GM12878 (cell line): ENCODE data around the gene LGALS9B. TPM values are rescaled to one million over a fixed set of nuclear protein-coding genes. Genes with fewer than 3 reads are reported as not detected.
"Not testable (repeated sequence)": the region's sequence is repeated elsewhere in the genome, so short reads cannot be mapped to it uniquely, and the experiment has no call there.

Source experiments
- ATAC-seq: fragments of 200-7000 bp; cut with Tn5 transposase; 3 replicates; pipeline ENCODE4 v1.9.1; 2020; ENCODE audit warnings: mild to moderate bottlenecking, moderate library complexity
- BruUV-seq: library from RNA; stranded (reverse); fragments of 400-500 nt; replicated peaks from 2 replicates; lab custom pipeline; 2021; lab: Mats Ljungman, UMichigan
- CTCF ChIA-PET: fragments of 300-600 bp; sonication (Branson Sonifier 250); formaldehyde crosslinking; extraction: SDS; loops from one replicate; lab custom pipeline; 2021; ENCODE audit warnings: inconsistent platforms; lab: Yijun Ruan, JAX
- POLR2A ChIA-PET: fragments of 350-600 bp; formaldehyde crosslinking; extraction: SDS; loops from one replicate; lab custom pipeline; 2021; ENCODE audit warnings: inconsistent platforms; lab: Charles Lee
- RAD21 ChIA-PET: fragments of 300-600 bp; sonication (Branson Sonifier 250); formaldehyde crosslinking; loops from one replicate; lab custom pipeline; 2023; ENCODE audit warnings: antibody characterized with exemption; ENCODE audit not compliant: unreplicated experiment; lab: Charles Lee
- SMC1A ChIA-PET: fragments of 300-600 bp; sonication (Branson Sonifier 250); formaldehyde crosslinking; loops from one replicate; lab custom pipeline; 2023; ENCODE audit not compliant: unreplicated experiment, uncharacterized antibody; lab: Charles Lee
- DNase-seq: peaks from one replicate; pipeline ENCODE4 v3.0.0-alpha.2; 2011; ENCODE audit warnings: low read depth, low spot score
- FAIRE-seq: peaks from 3 replicates; lab custom pipeline; 2011; peaks lifted over from hg19 to GRCh38; lab: Jason Lieb, UNC
- H2AFZ ChIP-seq: 2 replicates; pipeline ENCODE4 v1.6.0; 2011; ENCODE audit warnings: low read depth, low read length, control low read depth; ENCODE audit not compliant: control insufficient read depth
- H3K27ac ChIP-seq: 2 replicates; pipeline ENCODE4 v1.5.1; 2011; ENCODE audit warnings: control low read depth; ENCODE audit not compliant: control insufficient read depth, insufficient read depth
- H3K27me3 ChIP-seq, 2 experiments: replicated peaks in 1 of 2; 2 replicates each; pipeline versions ENCODE4 v1.6.0 to v1.6.1; 2011; ENCODE audit warnings: low read length in 1 of 2; ENCODE audit not compliant: control insufficient read depth in 2 of 2, insufficient read depth in 2 of 2
- H3K36me3 ChIP-seq, 2 experiments: 2 replicates each; pipeline ENCODE4 v1.5.1; 2011; ENCODE audit warnings: low read length in 1 of 2; ENCODE audit not compliant: control insufficient read depth in 2 of 2, insufficient read depth in 2 of 2
- H3K4me1 ChIP-seq: 2 replicates; pipeline ENCODE4 v1.6.1; 2011; ENCODE audit warnings: mild to moderate bottlenecking, low read length, moderate library complexity, mixed read lengths; ENCODE audit not compliant: control insufficient read depth, insufficient read depth
- H3K4me2 ChIP-seq: 2 replicates; pipeline ENCODE4 v1.6.0; 2011; ENCODE audit warnings: control low read depth; ENCODE audit not compliant: control insufficient read depth, insufficient read depth
- H3K4me3 ChIP-seq: fragments of 200-600 bp; sonication (generic); 2 replicates; pipeline ENCODE4 v1.5.1; 2016
- H3K79me2 ChIP-seq: 2 replicates; pipeline ENCODE4 v1.6.0; 2011; ENCODE audit warnings: low read length; ENCODE audit not compliant: control insufficient read depth, insufficient read depth
- H3K9ac ChIP-seq: 2 replicates; pipeline ENCODE4 v1.8.0; 2011; ENCODE audit warnings: low read length, control low read depth, mixed read lengths; ENCODE audit not compliant: control insufficient read depth, insufficient read depth
- H3K9me3 ChIP-seq: replicated peaks from 3 replicates; pipeline ENCODE4 v1.5.1; 2011; ENCODE audit warnings: mild to moderate bottlenecking, low read length; ENCODE audit not compliant: control insufficient read depth, insufficient read depth
- H4K20me1 ChIP-seq: 2 replicates; pipeline ENCODE4 v1.6.0; 2011; ENCODE audit not compliant: control insufficient read depth, insufficient read depth
- WGBS: methylation state at CpG from one replicate; pipeline ENCODE4 v1.1.6; 2016; ENCODE audit warnings: low lambda C conversion rate; ENCODE audit not compliant: insufficient replicate concordance, insufficient coverage; ENCODE audit errors: missing lambda C conversion rate; 5-methylcytosine and 5-hydroxymethylcytosine counted together
- in situ Hi-C: fragments of 300-500 bp; cut with MboI; formaldehyde crosslinking; loops from 9 replicates; pipeline ENCODE4 v1.14.3; 2018; ENCODE audit warnings: mixed read lengths
- intact Hi-C: fragments of 100-400 bp; cut with micrococcal nuclease; formaldehyde crosslinking; loops from one replicate; pipeline ENCODE4 v1.14.2; 2022; ENCODE audit not compliant: unreplicated experiment
- polyA plus RNA-seq, 11 experiments: library from polyadenylated mRNA; depleted of rRNA in 4 of 11; unstranded in 6 of 11; stranded (reverse) in 5 of 11; fragments of >200 nt; fragmentation: Nextera tagmentation in 4 of 11; fragmentation: Illumina TruSeq in 1 of 11; extraction: Ambion mirVana in 4 of 11; extraction: Trizol in 1 of 11; gene quantifications; 1 replicate in 1 of 11; 2 replicates in 10 of 11; pipeline versions ENCODE4 v1.2.1 to v1.2.3, GENCODE V29; 2011 to 2016; ENCODE audit warnings: inconsistent platforms in 2 of 11, missing spikeins in 2 of 11, low read depth in 1 of 11
- total RNA-seq, 4 experiments: library from RNA; depleted of rRNA in 3 of 4; stranded (reverse); fragments of >200 nt in 3 of 4; fragmentation: Illumina TruSeq in 1 of 4; extraction: Trizol in 1 of 4; gene quantifications; 2 replicates each; pipeline versions ENCODE4 v1.2.1 to v1.2.3, GENCODE V29; 2013 to 2021

The LGALS9B gene
- total and polyA plus RNA-seq, 10 of the 15 experiments (the other 5 are each of a cell fraction or from before 2014, with no cell fraction given): 0.09 to 1.4 (median 0.48) TPM; not detected in 2

DNA sequence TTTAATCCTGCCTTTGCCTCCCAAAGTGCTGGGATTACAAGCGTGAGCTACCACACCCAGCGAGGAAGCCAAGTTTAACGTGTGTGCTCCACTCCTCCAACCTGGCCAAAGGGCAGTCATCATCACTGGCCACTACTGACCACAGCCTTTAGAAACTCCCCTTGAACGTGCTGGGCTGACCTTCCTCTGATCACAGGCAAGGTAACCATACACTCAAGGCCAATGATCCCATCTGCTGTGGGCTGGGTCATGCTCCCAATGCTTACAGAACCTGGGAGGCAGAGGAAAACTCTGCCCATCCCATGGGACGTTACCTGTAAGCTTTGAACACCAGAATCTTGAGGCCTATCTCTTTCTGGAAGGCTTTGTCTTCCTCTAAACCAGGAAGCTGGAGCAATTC is 51.9 kb downstream of the LGALS9B start:
- H2AFZ ChIP-seq, H3K36me3 ChIP-seq, RAD21 ChIA-PET, H3K9me3 ChIP-seq, H3K27ac ChIP-seq, H3K9ac ChIP-seq, intact Hi-C loops, CTCF ChIA-PET, POLR2A ChIA-PET, ATAC-seq, H3K79me2 ChIP-seq, H3K27me3 ChIP-seq, H4K20me1 ChIP-seq, in situ Hi-C loops, FAIRE-seq, H3K4me3 ChIP-seq, H3K4me2 ChIP-seq, DNase-seq, H3K4me1 ChIP-seq, BruUV-seq, SMC1A ChIA-PET: not testable (repeated sequence)
- WGBS: no CpG with 5 or more reads among the region's 5 CpGs

- CTCF ChIA-PET, H2AFZ ChIP-seq, FAIRE-seq, H3K36me3 ChIP-seq, in situ Hi-C loops, H3K27ac ChIP-seq, H3K27me3 ChIP-seq, POLR2A ChIA-PET, H3K79me2 ChIP-seq, SMC1A ChIA-PET, RAD21 ChIA-PET, H3K4me2 ChIP-seq, H3K9me3 ChIP-seq, H4K20me1 ChIP-seq, BruUV-seq, H3K4me1 ChIP-seq, intact Hi-C loops, ATAC-seq, H3K9ac ChIP-seq, DNase-seq, H3K4me3 ChIP-seq: not testable (repeated sequence)
- 54% methylated on average over 1 of the region's 5 CpGs for WGBS
Measured at GRCh38 chr17:20401306-20402022, 65.9 kb downstream of the LGALS9B start.

DNA sequence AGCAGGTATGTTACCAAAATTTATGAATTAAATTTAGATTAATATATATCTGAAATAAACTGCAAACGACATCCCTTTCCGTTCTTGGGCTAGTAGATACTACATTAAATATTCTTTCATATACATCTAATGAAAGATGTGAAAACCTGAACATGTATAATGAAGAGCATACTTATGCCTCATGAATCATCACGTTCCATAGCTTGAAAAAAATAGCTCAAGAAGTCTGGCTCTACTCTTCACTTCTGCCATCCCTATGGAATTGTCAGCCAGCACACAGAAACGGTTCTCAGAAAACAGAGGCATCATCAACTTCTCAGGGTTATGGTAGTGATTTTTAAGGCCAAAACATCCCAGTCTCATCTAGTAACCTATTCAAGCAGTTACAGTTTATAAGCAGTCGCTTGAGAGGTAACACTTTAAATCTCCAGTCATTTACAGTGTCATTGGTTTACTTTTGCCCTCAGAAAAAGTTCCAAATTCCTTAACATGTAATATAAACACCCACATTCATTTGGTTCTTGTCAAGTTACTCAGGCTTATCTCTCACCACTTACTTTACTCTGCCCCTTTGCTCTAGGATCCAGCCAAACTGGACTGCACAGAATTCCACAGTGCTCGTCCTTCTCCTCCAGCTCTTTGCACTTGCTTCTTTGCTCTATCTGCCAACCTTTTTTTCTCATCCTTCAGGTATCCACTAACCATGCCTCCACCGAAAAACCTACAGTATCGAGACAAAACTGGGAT is 66.6 kb downstream of the LGALS9B start:
- H3K4me3 ChIP-seq, H3K27ac ChIP-seq, ATAC-seq, FAIRE-seq, H4K20me1 ChIP-seq, H3K27me3 ChIP-seq, intact Hi-C loops, POLR2A ChIA-PET, DNase-seq, H2AFZ ChIP-seq, H3K4me1 ChIP-seq, H3K4me2 ChIP-seq, H3K36me3 ChIP-seq, RAD21 ChIA-PET, SMC1A ChIA-PET, BruUV-seq, in situ Hi-C loops, H3K9me3 ChIP-seq, H3K79me2 ChIP-seq, CTCF ChIA-PET, H3K9ac ChIP-seq: not testable (repeated sequence)
- WGBS: 40% methylated on average over 5 of the region's 8 CpGs
